Heart right ventricle (tissue), 16 donors: ENCODE results near the gene ABHD17A. TPM values are rescaled to one million over a fixed set of nuclear protein-coding genes. Genes with fewer than 3 reads are reported as not detected.
"Not testable (repeated sequence)": the region's sequence is repeated elsewhere in the genome, so short reads cannot be mapped to it uniquely, and the experiment has no call there.

Experiments used
- ATAC-seq, 8 donors: fragments of 200-7000 bp; cut with Tn5 transposase; one replicate each; pipeline ENCODE4 v1.9.1; 2020; ENCODE audit warnings: mild to moderate bottlenecking in 8 of 8, moderate library complexity in 8 of 8, moderate number of reproducible peaks in 1 of 8
- DNase-seq, 2 donors: peaks; one replicate each; pipeline ENCODE4 v3.0.0-alpha.2; 2020
- H3K27ac ChIP-seq, 10 donors: fragments of 200-600 bp; sonication (generic) in 2 of 10; one replicate each; pipeline versions ENCODE4 v1.5.0 to v1.8.0; 2020 to 2022; ENCODE audit warnings: mild to moderate bottlenecking in 3 of 10
- H3K27me3 ChIP-seq, 7 donors: fragments of 200-600 bp; one replicate each; pipeline ENCODE4 v1.8.0; 2021 to 2022; ENCODE audit warnings: mild to moderate bottlenecking in 2 of 7
- H3K36me3 ChIP-seq, 9 donors: fragments of 200-600 bp; sonication (generic) in 1 of 9; one replicate each; pipeline versions ENCODE4 v1.5.0 to v1.8.0; 2020 to 2022; ENCODE audit warnings: mild to moderate bottlenecking in 2 of 9
- H3K4me1 ChIP-seq, 9 donors: fragments of 200-600 bp; sonication (generic) in 1 of 9; one replicate each; pipeline versions ENCODE4 v1.5.0 to v1.8.0; 2020 to 2022; ENCODE audit warnings: mild to moderate bottlenecking in 4 of 9
- H3K4me3 ChIP-seq, 10 donors: fragments of 200-600 bp; sonication (generic) in 2 of 10; one replicate each; pipeline versions ENCODE4 v1.5.0 to v1.8.0; 2020 to 2022; ENCODE audit warnings: mild to moderate bottlenecking in 7 of 10, moderate library complexity in 2 of 10
- H3K9me3 ChIP-seq, 11 donors: fragments of 200-600 bp in 10 of 11; sonication (generic) in 2 of 11; one replicate each; pipeline versions ENCODE4 v1.5.0 to v1.8.0; 2013 to 2022; ENCODE audit warnings: mild to moderate bottlenecking in 2 of 11, control low read depth in 1 of 11, moderate library complexity in 1 of 11
- CTCF ChIP-seq, 9 donors: fragments of 200-600 bp; sonication (generic) in 2 of 9; IDR thresholded peaks; one replicate each; pipeline versions ENCODE4 v1.5.0 to v1.8.0; 2021 to 2022; ENCODE audit warnings: antibody characterized with exemption in 9 of 9, mild to moderate bottlenecking in 5 of 9, moderate library complexity in 1 of 9
- WGBS, 2 donors: extraction: QIAGEN DNeasy Blood & Tissue Kit; methylation state at CpG; one replicate each; pipeline ENCODE4 v1.1.7; 2013; ENCODE audit warnings: inconsistent platforms in 1 of 2; 5-methylcytosine and 5-hydroxymethylcytosine counted together
- intact Hi-C, 10 donors: fragments of 100-400 bp; cut with DNase I; formaldehyde crosslinking; loops; one replicate each; pipeline versions ENCODE4 v1.11.1 to v1.14.2; 2022
- polyA plus RNA-seq, 2 donors: library from polyadenylated mRNA; stranded (reverse); fragments of 200-250 nt; gene quantifications; one replicate each; pipeline ENCODE4 v1.2.3, GENCODE V29; 2013
- total RNA-seq, 10 donors: library from RNA; stranded (reverse); fragmentation: NEBNext Ultra II Directional in 3 of 10; extraction: Animal tissue kit (Norgen Biotek cat#: 25700) in 3 of 10; gene quantifications; one replicate each; pipeline versions ENCODE4 v1.2.1 to v1.2.4, GENCODE V29; 2021 to 2023
- donor health status: Arrhythmogenic right ventricular cardiomyopathy.
- donor health status: ischemic (EF 13 %, LVEDD 7.1; RV severe dilation, severe dysfunction).
- donor health status: healthy with polysubstance abuse.
- donor health status: DM: no; HTN: yes; CAD: no.
- donor health status: DM: no; HTN: no; CAD: no.
- donor health status: ischemic (EF 25% LVEDD 6.9; RV normal size, moderate dysfunction).
- donor health status: ischemic (EF 25% LVEDD 5.7; RV mildly dilated, moderate dysfunction).
- donor health status: healthy.
- donor health status: DM: yes; HTN: yes; CAD: no.
- donor health status: Ischemic cardiomyopathy.
- donor health status: ischemic (EF 35%, LVEDD 5.7; RV mildly dilated, moderate dysfunction).
- donor health status: nonischemic (EF 11% LVEDD 7.7; RV severe dilation, severe dysfunction).
- donor health status: DM: yes; HTN: yes; CAD: no.
- donor health status: PGD.
- donor health status: ischemic (EF 29% LVEDD 5.4; RV normal size, mild dysfunction).
- donor health status: nonischemic (EF 23%, LVEDD 6.1; RV moderate dilation, normal function).

The ABHD17A gene
- total and polyA plus RNA-seq, 12 donors = 45.1 to 185 (median 57.7) TPM

- 87 to 89% methylated on average over 17 of the region's 17 CpGs for WGBS, 2 donors
- H3K4me3 ChIP-seq = no peak overlapping the region
- no peaks in the 10 kb centered on the region for H3K27me3 ChIP-seq
- H3K27ac ChIP-seq = no peak overlapping the region
- no peak for ATAC-seq
- H3K36me3 ChIP-seq = no peaks in the 10 kb centered on the region
- TF ChIP-seq CTCF (IDR thresholded peaks at IDR 0.05) = no peak
- intact Hi-C loops = no loop called here
- peaks cover 0 to 38% (median 22%) of the 10 kb centered on the region in 9 donors for H3K4me1 ChIP-seq
- H3K9me3 ChIP-seq = no peaks in the 10 kb centered on the region
- DNase-seq = no peak
Observed at GRCh38 chr19:1893791-1894190, 8.5 kb upstream of the ABHD17A start.

- DNase-seq (no peak), ATAC-seq (no peak)
- peaks cover 0 to 26% (median 11%) of the 10 kb centered on the region in 9 donors for H3K4me1 ChIP-seq
- 97 to 100% methylated on average over 1 of the region's 1 CpG for WGBS, 2 donors
- no peaks in the 10 kb centered on the region for H3K9me3 ChIP-seq
- H3K27ac ChIP-seq = no peak overlapping the region
- intact Hi-C loops = no loop called here
- H3K36me3 ChIP-seq = no peaks in the 10 kb centered on the region
- H3K4me3 ChIP-seq = no peak overlapping the region
- H3K27me3 ChIP-seq = no peaks in the 10 kb centered on the region
- no peak for TF ChIP-seq CTCF (IDR thresholded peaks at IDR 0.05)
Observed at GRCh38 chr19:1889907-1890306, 4.6 kb upstream of the ABHD17A start.

GRCh38 chr19:1888385-1888784 lies 3.1 kb upstream of the ABHD17A start:
- Histone ChIP-seq H3K27ac (no peak overlapping the region), H3K4me3 (no peak overlapping the region), H3K4me1 (peaks cover 9 to 35% (median 22%) of the 10 kb centered on the region in 9 donors), H3K36me3 (no peaks in the 10 kb centered on the region), H3K27me3 (no peaks in the 10 kb centered on the region), H3K9me3 (no peaks in the 10 kb centered on the region)
- intact Hi-C loops = no loop called here
- no peak for DNase-seq
- 88 to 90% methylated on average over 5 of the region's 5 CpGs for WGBS, 2 donors
- TF ChIP-seq CTCF (IDR thresholded peaks at IDR 0.05) = no peak
- no peak for ATAC-seq

- H3K36me3 ChIP-seq, ATAC-seq, intact Hi-C loops, H3K9me3 ChIP-seq, H3K4me3 ChIP-seq, DNase-seq, H3K27me3 ChIP-seq: not testable (repeated sequence)
- WGBS, 2 donors = 95% methylated on average over 15 of the region's 15 CpGs
- peak overlapping the region in 4 of 10 donors; percentile 38 to 97 (median 68) for H3K27ac ChIP-seq
- peaks cover 20 to 54% (median 40%) of the 10 kb centered on the region in 9 donors for H3K4me1 ChIP-seq
Observed at GRCh38 chr19:1886360-1886759, 1.1 kb upstream of the ABHD17A start.

- no peaks in the 10 kb centered on the region for H3K27me3 ChIP-seq
- intact Hi-C loops = no loop called here
- H3K9me3 ChIP-seq = no peaks in the 10 kb centered on the region
- H3K27ac ChIP-seq = peak overlapping the region; percentile 89 to 99 (median 96)
- DNase-seq (no peak), ATAC-seq (peak in 2 of 8 donors; percentile 4 to 10)
- peaks cover 27 to 66% (median 53%) of the 10 kb centered on the region in 9 donors for H3K4me1 ChIP-seq
- peaks cover 0 to 19% (median 0%) of the 10 kb centered on the region in 9 donors for H3K36me3 ChIP-seq
- TF ChIP-seq CTCF (IDR thresholded peaks at IDR 0.05) = no peak
- H3K4me3 ChIP-seq = peak overlapping the region; percentile 87 to 100 (median 96)
- 0 to 1% methylated on average over 55 to 56 of the region's 56 CpGs for WGBS, 2 donors
Observed at GRCh38 chr19:1884719-1885334, 469 bp downstream of the ABHD17A start.
